ENCODE measurements around the gene DPH1.

GRCh38 chr17:2071024-2071385 lies 41.1 kb downstream of the DPH1 start:
- TF ChIP-seq, protein P1, sequence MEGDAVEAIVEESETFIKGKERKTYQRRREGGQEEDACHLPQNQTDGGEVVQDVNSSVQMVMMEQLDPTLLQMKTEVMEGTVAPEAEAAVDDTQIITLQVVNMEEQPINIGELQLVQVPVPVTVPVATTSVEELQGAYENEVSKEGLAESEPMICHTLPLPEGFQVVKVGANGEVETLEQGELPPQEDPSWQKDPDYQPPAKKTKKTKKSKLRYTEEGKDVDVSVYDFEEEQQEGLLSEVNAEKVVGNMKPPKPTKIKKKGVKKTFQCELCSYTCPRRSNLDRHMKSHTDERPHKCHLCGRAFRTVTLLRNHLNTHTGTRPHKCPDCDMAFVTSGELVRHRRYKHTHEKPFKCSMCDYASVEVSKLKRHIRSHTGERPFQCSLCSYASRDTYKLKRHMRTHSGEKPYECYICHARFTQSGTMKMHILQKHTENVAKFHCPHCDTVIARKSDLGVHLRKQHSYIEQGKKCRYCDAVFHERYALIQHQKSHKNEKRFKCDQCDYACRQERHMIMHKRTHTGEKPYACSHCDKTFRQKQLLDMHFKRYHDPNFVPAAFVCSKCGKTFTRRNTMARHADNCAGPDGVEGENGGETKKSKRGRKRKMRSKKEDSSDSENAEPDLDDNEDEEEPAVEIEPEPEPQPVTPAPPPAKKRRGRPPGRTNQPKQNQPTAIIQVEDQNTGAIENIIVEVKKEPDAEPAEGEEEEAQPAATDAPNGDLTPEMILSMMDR (IDR thresholded peaks at IDR 0.05): no peak
- no peak for TF ChIP-seq POLR2A (IDR thresholded peaks at IDR 0.05)
